GM21529 (cell line): ENCODE measurements around the gene KRTAP16-1.

Experiments used
- ATAC-seq: cut with Tn5 transposase; IDR thresholded peaks from one replicate; pipeline ENCODE4 v1.9.1; 2021; ENCODE audit not compliant: unreplicated experiment

The KRTAP16-1 gene

DNA sequence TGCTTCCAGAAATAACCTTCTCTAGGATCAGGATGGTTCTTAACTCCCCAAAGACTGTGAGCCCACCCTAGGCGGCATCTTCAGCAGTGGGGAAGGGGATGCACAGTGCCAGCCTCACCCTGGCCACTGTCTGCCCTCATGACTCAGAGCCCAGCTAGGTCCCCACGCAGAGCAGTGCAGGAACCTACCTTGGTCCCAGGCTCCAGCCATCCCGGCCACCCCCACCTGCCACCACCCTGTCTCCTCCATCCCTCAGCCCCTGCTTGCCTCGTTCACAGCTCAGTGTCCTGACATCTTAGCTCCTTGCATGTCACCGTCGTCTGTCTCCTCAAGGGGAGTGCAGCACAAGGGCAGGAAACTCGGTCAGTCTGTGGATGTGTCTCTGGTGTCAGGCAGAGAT, 22.5 kb upstream of the KRTAP16-1 start:
- no peak for ATAC-seq

DNA sequence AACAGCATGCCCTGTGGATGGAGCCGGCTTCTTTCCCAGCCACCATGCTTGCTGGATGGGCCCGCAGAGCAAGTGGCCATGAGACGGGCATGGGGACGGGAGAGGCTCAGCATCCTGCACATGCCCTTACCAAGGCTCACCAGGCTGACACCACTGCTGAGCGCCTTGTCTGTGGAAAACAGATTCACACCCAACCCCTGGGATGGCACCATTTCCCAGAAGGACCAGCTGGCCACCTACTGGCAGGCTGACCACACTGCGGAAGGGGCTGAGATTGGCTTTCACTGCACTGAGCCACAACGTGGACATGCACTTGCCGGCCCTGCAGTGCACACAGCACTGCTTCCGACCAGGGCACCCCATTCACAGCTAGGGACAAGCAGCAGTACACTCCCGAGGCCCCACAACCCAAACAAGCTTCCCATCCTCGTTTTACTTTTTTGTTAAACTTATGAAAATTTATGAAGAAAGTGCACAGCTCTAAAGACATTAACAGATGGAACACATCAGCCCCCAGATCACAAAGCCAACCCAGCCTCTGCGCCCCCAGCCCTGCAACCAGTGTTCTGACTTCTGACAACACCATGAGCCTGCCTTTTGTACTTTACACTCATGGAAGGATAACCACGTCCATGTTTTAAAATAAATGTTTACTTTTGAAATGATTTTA, 20.3 kb upstream of the KRTAP16-1 start:
- no peak for ATAC-seq

DNA sequence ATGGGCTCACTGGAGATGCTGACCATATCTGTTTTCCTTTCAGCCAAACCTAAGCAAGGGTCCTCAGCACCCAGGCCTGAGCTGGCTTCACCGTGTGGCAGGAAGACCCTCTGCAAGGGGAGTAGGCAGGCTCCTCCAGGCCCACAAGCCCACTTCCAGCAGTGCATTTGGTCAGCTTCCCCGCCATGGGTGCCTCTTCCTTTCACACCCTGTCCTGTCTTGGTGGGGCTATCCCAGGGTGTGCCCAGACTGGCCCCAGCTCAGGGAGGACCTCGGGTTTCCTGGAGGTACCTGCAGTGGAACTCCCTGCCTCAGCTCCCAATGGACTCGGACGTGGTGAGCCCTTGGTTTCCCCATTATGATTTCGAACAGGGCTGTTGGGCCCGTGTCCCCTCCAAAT, 19.1 kb upstream of the KRTAP16-1 start:
- no peak for ATAC-seq

DNA sequence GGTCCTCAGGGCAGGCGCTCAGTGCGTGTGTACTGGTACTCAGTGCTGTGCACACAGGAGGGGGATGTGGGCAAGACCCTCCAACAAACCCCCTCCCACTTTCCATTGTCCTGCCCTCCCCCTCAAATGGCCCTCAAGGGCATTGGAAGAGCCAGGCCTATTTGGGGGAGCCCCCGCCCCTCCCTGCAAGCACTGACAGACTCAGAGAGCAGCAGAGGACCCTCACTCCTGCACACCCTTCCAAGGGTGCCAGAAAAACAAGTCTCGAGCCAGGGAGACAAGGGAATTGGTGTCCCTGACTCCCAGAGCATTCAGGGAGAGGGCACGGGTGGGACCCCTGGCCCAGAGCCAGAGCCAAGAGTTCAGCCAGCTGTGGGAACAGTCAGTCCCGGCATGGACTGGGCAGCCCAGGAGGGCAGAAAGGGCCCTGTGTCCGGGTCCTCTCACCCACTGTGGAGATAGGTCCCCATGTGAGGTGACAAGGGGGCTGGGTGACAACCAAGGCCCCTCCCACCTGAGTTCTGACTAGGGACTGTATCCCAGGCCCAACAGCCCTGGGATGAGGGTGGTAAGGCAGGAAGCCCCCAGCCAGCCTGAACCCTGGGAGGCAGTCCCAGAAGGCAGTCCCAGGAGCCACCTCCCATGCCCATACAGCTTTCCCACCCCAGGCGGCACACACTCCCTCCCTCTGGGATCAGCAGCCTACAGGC, 18.5 kb upstream of the KRTAP16-1 start:
- no peak for ATAC-seq

DNA sequence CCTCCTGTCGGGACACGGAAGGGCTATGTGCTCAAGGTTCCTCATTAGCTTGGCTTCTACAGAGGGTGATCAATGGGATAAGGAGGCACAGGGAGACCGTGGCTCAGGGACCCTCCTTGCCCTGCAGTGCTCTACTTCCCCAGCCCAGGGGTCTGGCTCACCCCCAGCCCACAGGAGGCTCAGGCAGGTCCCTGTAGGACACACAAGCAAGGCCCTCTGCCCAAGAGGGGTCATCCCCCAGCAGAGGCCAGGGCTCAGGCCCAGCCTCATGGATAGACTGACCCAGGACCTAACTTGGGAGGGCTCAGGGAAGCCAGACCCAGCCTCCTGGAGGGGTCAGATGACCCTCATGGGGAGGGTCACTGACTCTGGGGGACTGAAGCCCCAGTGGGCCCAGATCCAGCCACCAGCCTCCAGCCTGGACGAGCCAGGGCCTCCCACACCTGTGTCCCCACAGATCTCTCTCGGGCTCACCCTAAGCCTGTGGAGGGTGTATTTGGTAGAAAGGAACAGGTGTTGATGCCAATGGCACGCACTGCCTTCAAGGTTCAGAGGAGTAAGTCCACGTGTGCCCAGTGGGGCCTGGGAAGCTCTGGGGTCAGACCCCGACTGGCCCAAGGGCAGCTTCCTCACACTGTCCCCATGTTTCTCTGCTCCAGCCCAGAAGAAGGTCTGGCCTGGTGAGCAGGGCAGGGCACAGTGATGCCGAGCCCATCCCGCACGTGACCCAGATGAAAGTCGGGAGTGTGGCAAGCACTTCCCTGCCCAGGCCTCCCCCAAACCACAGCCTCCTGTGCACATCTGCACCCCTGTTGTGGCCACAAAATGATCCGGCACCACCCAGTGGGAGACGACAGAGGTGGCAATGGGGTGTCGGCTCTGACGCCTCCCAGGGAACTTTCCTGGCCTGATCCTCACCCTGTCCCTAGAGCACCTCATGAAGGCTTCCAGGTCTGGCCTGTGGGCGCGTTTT, 17.4 kb upstream of the KRTAP16-1 start:
- no peak for ATAC-seq

DNA sequence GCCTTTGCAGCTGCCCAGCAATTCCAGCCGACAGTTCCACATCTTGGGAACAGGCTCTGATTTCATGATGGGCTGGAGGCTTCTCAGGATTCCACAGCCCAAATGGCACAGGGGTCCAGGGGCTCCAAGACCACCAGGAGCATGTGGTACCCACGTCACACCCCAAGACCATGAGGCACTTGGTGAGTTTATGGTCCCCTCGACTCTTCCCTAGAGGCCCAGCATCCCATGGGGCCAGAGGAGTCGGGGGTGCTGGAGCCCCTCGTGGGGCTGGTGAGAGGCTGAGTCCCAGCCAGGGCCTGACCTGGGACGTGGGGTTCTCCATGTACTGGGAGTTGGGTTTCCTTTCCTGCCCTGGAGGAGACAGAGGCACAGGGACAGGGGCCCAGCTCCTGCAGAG, 16.5 kb upstream of the KRTAP16-1 start:
- no peak for ATAC-seq

DNA sequence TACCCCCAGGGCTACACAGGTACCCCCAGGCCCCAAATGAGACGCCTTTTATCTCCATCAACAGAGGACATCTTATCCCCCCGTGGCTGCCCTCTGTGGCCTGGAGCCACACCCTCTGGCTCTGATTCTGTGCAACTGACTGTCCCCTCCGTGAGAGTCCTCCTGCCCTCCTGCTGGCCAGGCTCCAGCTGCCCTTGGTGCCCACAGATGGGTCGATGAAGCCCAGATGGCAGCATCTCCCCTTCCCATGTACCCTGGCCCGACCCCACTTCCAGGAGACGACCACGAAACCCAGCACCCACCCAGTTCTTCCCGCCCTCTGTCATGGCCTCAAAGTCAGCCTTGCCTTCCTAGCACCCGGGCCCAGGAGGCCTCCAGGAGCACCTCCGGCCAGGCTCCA, 16.0 kb upstream of the KRTAP16-1 start:
- no peak for ATAC-seq

DNA sequence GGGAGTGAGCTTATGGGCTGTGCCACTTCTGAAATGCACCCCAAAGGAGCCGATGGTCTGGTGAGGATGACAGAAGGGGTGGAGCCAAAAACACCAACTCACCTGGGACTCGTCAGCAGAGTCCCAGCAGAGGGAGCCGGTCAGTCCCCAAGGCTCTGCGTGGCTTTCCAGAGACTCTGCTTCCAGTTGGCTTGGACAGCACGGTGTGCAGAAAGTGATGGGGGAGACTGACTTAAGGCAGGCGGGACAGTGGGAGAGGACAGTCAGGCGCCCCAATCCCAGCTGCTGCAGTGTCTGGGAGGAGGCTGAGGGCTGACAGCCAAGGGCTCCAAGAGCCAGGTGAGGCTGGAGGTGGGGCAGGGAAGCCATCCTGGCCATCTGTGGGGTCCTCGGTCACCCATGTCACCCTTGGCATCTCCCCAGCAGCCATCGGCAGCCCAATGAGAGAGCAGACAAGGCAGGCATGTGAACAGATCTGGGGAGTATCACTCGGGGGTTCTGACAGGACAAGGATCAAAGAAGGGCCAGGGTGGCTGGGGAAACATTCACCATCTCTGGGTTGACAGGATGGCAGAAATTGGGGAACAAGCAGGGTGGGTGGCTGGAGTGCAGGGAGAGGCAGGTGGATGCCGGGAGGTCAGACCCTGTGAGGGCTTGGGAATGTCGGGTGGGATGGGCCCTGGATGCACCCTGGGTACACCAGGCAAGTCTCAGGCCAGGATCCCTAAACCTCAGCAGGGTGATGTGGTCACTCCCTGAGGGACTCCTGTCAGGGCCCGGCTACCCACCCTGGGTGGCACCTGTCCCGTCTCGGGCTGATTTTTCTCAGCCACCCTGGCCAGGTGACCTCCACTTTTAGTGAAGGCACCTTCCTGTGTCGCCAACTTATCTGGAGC, 15.3 kb upstream of the KRTAP16-1 start:
- ATAC-seq, result no peak

DNA sequence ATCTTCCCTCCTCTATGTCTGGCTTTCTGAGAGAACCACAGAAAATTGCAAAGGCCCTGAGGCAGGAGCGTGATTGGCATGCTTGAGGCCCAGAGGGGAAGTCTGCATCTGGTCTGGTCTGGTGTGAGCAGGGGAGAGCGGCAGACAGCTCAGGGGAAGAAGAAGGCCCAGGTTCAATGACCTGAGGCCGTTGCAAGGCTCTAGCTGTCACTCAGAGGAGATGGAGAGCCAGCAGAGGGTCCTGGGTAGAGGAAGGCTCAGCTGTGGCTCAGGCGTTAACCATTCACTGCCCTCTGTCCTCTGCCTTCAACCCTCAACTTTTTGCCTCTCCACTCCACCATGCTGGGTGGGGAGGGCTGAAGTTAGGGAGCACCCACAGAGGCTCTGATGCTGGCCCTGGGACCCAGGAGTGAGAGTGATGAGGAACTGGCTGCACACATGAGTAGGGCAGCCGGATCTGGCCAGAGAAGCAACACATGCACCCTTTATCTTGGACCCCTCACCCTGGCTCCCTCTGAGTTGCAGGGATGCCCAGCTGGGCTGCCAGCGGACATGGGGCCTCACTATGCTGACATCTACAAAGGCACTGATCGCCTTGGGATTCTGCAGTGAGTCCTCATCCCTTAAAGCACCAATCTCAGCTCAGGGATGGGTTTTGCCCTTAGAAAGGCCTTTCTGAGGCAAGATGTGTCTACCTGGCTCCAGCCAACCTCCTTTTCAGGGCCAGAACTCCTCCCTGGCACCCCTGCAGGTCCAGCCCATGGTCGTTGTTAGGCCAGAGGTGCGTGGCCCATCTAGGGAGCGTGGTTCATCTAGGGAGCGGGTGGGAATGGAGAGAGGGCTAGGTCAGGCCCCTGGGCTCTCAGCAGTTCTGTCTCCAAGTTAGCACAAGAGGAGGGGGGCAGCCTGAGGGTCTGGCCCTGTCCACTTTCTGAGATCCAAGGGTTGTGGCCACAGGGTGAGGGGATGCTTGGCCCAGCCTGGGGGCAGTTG, 14.1 kb upstream of the KRTAP16-1 start:
- ATAC-seq, result no peak

DNA sequence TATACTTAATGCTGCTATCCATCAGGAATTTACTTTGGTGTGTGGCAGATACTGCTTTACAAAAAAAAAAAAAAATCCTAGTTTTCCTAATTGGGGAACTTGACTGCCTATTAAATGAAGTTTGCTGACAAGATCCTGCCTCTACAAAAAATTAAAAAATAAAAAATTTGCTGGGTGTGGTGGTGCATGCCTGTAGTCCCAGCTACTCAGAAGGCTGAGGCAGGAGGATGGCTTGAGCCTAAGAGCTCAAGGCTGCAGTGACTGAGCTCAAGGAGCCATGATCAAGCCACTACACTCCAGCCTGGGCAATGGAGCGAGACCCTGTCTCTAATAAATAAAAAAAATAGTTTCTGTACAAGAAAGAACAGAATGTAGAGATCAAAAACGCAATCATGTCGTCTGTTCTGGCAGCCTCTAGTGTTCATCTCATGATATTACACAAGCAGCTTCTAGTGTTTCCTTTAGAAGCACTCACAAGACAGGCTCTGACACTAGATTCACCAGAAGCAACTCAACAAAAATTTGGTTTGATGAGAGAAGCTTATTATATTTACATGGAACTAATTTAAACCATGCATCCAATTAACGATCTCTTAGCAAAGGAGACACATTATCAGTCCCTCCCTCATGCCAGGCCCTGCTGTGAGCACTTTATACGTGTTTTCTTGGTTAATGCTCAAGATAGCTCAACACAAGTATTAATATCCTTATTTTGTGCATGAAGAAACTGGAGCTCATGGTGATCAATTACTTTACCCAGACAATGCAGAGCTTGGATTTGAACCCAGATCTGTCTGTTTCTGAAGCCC, 13.2 kb upstream of the KRTAP16-1 start:
- ATAC-seq, result no peak

DNA sequence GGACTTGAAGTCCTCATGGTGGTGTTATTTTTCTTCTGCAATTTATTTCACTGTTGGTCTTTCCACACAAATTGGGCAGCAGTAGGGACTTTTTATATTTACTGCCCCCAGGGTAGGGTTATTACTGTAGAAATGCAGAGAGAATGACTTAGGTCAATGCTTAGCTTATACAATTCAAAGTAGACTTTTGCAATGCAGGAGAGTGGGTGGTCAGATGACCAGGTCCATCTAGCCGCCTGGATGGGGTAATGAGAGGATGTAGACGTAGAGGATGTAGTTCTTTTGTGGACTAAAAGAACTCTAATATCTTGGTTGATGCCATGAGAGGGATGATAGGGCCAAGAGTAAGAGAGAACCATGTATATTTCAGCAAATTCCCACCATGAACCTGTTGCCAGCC, 9.1 kb upstream of the KRTAP16-1 start:
- ATAC-seq, result no peak

DNA sequence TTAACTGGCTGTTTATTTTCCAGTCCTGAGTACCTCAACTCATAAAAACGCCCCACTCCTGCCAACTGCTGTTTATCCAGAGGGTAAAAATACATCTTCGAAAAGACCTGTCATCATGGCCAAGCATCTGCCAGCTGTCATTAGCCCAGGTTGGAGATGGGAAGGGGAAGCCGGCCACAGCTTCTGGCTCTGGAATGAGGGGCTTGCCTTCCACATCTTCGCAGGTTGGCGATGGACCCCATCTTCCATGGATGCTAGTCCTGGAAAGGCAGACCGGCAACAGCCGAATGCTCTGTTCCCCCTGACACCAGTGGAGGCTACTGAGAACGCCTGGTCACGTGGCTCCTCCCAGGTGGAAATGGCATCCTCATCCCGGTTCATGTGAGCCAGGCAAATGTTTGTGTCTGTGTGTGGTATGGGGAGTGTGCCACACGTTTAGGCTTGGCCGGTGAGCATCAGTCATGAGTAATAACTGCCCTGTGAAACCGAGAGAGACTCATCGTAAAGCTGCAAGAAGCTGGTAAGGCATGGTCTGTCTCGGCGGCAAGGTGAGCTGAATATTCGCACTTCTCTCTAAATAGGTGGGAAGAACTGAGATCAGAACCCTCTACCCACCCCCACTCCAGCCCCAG, 6.8 kb upstream of the KRTAP16-1 start:
- ATAC-seq, result no peak

DNA sequence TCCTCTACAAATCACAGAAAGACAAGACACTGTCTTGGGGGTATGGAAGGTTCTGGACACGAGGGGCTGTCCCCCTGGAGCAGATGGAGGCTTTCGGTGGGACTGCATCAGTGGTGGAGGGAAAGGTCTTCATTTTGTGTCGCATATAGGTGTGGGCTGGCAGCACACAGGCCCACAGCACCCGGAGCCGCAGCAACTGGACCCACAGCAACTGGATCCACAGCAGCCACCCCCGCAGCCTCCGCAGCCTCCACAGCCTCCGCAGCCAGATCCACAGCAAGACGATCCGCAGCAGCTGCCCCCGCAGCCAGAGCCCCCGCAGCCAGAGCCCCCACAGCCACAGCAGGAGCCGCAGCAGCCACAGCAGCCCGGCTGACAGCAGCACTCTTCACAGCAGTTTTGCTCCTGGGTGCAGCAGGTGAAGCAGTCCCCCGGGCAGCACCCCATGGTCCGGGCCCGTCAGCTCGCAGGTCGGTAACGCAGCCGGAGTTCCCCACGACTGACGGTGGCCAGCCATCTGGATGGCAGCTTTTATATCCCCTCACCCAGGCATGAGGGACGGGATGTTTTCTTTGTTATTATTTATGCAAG, 6.2 kb upstream of the KRTAP16-1 start, which contains the start of gene KRTAP17-1:
KRTAP17-1 (minus strand) TSS at position 507 of the 591 bp plus-strand sequence; CDS start at position 447, 60 bp downstream.
- no peak for ATAC-seq

DNA sequence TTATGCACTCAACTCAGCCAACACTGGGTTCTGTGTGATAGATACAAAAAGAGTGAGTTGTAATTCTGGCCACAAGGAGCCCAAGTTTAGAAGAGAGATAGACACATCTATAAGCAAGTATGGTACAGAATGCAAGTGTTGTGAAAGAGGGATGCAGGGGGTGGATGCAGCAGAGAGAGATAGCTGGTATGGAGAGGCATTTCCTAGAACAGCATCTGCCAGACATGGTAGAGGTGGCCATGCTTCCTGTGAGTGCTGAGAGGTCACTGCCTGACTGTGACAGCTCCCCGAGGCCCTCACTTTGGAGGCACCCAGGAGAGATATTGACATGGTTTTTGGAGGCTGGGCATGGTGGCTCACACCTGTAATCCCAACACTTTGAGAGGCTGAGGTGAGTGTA, 2.0 kb upstream of the KRTAP16-1 start:
- ATAC-seq, result no peak

DNA sequence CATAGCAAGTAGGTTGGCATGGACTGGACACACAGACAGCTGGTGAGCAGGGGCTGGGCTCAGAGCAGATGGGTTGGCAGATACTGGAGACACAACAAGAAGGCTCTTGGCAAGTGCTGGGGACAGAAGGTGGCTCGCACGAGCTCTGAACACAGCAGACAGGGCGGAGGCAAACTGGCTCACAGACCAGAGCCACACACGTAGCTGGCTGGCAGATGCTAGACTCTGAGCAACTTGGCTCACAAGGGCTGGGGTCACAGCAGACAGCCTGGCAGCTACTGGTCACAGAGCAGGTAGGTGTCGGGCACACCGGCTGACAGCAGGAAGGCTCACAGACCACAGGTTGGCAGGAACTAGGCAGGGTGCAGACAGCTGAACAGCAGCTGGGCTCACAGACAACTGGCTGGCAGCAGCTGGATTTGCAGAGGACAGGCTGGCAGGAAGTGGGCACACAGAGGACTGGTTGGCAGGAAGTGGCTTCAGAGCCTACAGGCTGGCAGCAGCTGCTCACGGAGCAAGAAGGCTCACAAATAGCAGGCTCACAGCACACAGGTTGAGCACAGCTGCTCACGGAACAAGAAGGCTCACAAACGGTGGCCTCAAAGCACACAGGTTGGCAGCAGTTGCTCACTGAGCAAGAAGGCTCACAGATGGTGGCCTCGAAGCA, 725 bp downstream of the KRTAP16-1 start:
- no peak for ATAC-seq

DNA sequence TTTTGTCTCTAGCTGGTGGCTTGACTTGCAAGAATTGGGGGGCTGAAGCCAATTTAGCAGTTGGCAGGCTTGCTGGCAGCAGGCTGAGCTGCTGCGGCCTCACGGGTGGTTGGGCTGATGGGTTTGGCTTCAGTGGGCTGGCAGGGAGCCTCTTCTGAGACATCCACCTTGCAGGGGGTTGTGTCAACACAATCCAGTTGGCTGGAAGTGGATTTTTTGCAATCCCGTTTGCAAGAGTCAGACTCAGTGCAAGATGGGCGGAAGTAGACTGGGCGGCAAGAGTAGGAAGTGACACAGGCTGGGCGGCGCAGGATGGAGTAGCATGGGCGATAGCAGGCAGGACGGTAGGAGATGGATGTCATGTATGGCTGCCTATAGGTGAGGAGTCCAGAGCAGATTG, 1.5 kb downstream of the KRTAP16-1 start:
- no peak for ATAC-seq

DNA sequence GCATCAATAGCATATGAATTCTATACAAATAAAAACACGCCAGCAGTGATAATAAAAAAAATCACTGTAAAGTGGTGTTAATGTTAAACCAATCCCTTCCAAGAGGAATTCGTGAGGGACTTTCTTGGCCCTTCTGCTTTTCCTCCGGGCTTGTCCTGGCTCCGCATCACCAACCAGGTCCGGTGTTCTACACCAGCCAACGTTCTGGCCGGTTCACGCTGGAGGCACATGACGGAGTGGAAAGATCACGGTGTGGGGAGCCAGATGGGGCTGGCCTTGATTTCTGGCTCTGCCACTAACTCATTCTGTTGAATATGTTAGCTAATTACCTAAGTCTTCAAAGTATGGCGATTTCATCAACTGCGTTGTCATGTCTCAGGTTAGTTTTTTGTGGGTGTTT, 5.0 kb downstream of the KRTAP16-1 start:
- ATAC-seq, result no peak
